DMS153 (cell line): Measurements from ENCODE around the gene CAP1.
"Not testable (repeated sequence)": the region's sequence is repeated elsewhere in the genome, so short reads cannot be mapped to it uniquely, and the experiment has no call there.

Source experiments
- DNase-seq: peaks from one replicate; lab custom pipeline; 2025; lab: John Stamatoyannopoulos, UW

CAP1 gene, protein sequence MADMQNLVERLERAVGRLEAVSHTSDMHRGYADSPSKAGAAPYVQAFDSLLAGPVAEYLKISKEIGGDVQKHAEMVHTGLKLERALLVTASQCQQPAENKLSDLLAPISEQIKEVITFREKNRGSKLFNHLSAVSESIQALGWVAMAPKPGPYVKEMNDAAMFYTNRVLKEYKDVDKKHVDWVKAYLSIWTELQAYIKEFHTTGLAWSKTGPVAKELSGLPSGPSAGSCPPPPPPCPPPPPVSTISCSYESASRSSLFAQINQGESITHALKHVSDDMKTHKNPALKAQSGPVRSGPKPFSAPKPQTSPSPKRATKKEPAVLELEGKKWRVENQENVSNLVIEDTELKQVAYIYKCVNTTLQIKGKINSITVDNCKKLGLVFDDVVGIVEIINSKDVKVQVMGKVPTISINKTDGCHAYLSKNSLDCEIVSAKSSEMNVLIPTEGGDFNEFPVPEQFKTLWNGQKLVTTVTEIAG

DNA sequence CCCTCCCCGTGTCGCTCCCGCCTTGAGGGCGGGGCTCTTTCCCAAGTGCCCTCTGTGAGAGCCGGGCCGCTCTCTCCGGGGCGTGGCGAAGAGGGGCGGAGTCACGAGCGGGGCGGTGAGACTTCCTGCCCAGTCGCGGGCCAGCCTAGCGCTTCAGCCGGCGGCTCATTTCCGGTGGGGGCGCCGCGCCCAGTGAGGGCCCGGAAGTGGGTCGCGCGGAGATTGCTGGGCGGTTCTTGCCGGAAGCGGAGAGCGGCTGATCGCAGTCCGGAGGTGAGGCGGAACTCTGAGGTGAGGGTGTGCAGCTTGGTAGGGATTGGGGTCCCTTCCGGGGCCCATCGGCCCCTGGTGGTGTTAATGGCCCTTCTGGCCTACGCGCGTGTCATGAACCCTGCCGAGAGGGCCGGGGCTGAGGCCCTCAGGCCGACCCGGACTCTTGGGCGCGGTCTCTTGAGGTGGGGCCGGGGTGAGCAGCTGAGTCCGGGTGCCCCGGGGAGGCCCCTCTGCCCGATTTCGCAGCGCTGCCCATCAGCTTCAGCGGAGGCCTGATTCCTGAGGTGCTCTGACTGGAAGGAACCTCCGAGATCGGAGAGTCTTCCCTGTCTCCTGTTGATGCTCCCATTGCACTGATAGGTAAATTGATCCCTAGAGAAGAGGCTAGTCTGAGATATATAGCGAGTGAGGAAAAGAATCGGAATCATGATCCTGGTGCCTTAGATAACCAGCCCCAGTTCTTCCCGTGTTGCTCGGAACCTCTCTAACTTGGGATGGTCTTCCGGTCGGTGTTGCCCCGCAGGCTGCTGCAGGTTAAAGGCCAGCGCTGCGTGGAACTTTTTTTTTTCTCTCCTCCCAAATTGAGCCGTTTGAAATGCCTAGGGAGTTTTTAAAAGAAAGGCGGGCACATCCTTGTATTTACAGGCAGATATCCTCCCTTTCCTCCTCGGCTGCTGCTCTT, at the start of gene CAP1:
Gene CAP1, plus strand, starts transcription at position 219 of the 955 bp plus-strand sequence. CDS start 18,618 bp downstream, outside the sequence.
- DNase-seq: peak; percentile 100

DNA sequence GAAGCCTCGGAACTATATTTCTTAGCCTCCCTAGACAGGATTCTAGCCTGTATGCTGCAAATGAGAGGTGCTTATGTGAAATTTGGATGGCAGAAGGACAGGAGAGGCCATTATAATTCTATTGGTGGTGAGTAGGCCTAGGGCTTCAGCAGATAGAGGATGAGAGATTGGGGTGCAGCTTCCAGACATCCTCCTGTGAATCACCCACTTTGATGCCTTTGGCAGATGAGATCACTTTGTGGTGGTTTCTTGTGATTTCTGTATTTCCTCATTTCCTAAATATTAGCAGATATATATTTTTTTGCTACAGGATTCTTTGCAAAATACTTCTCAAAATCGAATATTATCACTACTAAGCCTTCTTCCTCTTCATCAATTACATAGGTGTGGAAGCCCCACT, 48.3 kb upstream of the CAP1 start:
- no peak for DNase-seq

DNA sequence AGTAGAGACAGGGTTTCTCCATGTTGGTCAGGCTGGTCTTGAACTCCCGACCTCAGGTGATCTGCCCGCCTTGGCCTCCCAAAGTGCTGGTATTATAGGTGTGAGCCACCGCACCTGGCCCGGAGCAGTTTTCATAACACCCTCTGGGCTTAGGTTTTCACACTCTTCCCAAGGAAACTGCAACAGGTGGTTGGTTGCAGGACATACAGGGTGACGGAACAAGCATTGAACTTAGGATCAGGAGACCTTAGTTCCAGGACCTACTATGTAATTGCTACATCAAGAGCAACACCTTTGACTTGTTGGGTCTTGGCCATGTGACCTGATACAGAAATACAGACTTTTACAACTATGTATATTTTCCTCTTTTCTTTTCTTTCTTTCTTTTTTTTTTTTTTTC, 47.6 kb upstream of the CAP1 start:
- no peak for DNase-seq

DNA sequence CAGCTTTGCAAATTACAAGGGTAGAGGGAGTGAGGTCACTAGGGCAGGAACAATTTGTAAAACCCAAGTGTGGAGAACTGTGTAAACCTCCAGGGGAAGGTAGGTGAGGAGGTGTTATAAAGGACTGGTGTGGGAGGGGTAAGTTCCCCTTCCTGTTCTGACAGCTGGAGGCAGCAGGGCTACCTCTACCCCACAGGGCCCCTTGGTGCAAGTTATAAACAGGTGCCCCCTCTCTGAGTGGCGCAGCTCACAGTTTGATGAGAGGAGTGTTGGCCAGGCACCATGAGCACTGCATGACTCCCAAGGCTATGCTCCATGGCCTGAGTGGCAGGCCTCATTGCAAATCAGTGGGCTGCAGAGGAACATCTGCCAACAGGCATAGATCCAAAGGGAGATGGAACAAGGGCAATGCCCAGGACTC, 44.5 kb upstream of the CAP1 start:
- no peak for DNase-seq

DNA sequence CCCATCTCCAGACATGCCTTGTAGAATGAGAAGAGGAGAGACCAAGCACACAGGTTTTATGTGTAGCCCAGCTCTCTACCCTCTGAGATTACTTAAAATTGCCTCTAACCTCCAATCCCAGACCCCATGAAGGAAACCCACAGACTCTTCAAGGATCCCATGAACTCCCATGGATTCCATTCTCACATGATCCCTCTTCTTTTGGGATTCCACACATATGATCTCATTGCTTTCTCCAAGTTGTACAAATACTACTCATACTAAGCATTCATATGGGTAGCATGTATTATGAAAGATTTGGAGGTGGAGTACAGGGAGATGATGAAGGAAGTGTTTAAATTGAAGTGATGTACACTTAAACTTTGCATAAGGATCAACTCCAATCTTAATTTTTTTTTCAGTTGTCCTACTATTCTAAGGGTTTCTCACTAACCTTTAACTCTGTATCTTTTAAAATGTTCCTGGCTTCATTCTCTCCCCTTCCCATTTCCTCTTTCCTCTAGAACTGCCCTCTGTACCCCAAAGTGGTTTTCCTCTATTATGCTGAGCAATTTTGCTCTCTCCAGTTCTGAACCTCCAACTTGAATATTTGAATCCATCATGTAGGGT, 44.0 kb upstream of the CAP1 start:
- no peak for DNase-seq

DNA sequence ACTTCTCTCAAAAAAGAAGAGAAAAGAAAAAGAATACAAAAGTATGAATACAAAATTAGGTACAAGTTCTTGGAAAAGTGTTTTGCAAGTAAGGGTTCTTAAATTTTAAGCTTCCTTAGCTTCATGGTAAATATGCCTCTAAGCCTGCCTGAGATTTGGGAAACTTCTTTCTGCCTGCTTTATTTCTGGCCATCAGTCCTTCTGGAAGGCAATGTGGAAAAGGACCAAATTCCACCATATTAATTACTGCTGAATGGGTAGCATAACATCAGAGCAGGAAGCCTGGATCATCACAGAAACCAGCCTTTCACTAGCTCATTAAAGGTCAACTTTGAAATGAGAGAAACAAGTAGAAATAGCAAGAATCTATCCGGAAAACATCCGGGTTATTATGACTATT, 39.1 kb upstream of the CAP1 start:
- DNase-seq: no peak

DNA sequence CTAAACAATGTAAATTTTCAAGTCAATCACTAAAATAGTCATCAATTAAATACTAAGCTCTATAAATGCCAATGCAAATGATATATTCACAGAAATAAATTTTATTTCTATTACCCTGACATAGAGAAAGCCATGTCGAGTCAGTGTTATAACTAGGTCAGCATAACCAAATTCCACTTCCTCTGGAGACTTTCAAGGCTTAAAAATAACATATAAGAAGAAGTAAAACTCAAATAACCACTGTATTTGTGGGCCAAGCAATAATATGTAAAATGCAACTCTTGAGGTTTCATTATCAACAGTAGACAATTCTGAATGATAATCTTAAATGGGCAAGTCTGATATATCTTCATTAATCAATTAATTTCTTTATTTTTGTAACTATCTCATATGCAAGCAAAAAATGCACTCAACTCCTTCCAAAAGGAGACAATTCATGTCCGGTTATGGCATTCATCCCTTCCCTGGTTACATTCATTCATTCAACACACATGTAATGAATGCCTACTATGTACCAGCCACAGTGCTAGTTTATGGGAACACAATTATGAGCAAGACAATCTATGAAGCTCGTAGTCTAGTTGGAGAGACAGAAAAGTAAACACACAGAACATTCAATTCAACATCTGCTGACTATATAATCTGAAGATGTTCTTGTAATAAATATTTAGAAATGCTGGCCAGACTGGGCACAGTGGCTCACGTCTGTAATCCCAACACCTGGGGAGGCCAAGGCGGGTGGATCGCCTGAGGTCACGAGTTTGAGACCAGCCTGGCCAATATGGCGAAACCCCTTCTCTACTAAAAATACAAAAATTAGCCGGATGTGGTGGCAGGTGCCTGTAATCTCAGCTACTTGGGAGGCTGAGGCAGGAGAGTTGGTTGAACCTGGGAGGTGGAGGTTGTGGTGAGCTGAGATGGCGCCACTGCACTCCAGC, 37.1 kb upstream of the CAP1 start:
- DNase-seq: no peak

DNA sequence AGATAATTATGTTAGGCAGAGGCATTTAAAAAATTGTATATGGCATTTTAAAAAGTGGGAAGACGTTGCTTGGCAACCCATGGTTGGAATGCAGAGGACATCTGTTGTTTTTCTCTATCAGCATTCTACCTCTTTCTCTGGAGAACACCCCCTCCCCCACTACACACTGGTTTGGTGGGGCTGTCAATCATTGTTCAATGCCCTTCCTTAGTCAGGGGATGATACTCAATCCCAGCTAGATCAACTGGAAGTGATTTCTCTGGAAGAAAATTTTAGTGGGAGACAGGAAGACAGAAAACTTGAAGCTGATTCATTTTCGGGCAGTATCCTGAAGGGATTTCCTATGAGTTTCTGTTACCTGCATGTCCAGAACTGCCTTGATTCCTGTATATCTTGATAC, 35.7 kb upstream of the CAP1 start:
- no peak for DNase-seq

DNA sequence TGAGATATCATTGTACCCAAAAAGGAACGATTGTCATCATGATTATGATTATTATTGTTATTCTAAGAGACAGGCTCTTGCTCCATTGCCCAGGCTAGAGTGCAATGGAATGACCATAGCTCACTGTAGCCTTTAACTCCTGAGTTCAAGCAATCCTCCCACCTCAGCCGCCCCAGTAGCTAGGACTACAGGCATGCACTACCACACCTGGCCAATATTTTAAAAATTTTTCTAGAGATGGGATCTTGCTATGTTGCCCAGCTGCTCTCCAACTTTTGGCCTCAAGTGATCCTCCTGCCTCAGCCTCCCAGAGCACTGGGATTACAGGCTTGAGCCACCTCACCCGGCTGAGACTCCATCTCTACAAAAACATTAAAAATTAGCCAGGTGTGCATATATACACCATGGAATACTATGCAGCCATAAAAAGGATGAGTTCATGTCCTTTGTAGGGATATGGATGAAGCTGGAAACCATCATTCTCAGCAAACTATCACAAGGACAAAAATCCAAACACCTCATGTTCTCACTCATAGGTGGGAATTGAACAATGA, 33.0 kb upstream of the CAP1 start:
- not testable (repeated sequence) for DNase-seq

DNA sequence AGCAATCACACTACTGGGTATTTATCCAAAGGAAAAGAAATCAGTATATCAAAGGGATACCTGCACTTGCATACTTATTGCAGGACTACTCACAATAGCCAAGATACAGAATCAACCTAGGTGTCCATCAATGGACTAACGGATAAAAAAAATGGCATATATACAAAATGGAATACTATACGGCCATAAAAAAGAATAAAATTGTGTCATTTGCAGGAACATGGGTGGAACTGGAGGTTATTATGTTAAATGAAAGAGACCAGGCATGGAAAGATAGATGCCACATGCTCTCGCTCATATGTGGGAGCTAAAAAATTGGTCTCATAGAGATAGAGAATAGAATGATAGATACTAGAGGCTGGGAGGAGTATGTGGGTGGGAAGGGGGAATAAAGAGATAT, 29.3 kb upstream of the CAP1 start:
- no peak for DNase-seq

DNA sequence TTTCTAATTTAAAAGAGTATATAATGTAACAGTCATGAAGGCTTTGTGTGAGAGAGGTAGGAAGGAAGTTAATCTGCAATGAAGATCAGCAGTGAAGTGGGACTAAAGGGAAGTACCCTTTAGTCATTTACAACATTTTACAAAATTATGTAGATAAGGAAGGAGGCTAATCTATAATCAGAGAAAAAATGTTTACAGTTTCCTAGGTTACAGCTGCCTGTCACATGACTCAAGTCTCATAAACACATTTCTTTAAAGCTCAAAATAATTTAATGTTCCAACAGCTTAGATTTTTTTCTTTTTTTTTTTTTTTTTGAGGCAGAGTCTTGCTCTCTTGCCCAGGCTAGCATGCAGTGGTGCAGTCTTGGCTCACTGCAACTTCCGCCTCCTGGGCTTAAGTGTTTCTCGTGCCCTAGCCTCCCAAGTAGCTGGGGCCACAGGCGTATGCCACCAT, 26.2 kb upstream of the CAP1 start:
- no peak for DNase-seq

DNA sequence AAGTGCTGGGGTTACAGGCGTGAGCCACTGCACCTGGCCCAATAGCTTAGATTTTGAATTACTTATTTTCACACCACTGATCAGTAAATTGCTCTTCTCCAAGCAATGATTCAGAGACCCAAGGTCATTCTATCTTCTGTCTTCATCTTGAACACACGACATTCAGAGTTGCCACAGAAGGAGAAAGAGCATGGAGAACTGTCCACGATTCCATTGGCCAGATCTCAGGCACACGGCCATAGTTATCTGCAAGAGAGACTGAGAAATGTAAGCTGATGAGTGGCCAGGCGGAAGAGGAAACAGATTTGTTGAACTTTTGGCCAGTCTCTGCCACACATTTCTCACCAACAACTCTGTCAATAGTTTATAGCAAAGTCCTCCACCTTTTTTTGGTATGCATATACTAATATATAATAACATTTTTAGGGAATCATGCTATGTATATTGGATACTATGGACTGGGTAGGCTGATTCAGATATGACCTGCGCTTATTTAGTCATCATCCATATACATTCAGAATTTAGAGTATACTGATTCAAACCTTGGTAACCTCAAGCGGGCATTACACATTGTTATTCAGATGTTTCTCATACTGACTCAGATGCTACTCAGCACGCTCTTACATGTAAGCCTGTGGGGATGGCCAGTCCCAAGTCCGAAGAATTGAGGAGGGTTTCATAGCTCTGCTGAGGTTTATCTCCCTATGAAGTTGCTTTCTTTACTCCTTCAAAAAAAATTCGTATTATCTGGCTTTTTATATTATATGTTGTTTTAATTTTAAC, 25.5 kb upstream of the CAP1 start:
- no peak for DNase-seq

DNA sequence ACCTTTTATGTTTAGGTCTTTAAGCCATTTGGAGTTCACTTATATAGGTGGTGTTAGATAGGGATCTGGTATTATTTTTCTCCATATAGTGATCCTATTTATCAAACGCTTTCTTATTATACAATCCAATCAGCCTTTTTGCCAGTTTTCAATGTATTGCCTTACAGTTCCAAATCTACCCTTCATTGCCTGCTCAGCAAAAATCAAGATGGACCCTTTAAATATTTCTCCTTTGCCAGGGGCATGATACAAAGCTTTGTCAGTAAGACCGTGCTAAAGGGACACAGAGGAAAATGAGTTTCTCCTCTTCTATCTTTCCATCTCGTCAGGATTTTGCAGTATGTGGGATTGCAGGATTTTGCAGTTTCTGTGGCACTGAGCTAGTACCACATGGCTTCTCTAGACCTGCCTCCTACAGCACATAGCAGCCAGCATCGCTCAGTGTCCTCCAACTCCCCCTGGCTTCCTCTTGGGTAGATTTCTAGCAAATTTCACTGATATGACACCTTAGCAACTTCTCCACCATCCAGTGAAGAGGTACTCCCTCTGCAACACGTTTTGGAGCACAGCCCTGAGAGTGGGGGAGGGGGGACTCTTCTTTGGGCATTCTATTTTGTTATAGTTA, 22.5 kb upstream of the CAP1 start:
- DNase-seq: no peak

DNA sequence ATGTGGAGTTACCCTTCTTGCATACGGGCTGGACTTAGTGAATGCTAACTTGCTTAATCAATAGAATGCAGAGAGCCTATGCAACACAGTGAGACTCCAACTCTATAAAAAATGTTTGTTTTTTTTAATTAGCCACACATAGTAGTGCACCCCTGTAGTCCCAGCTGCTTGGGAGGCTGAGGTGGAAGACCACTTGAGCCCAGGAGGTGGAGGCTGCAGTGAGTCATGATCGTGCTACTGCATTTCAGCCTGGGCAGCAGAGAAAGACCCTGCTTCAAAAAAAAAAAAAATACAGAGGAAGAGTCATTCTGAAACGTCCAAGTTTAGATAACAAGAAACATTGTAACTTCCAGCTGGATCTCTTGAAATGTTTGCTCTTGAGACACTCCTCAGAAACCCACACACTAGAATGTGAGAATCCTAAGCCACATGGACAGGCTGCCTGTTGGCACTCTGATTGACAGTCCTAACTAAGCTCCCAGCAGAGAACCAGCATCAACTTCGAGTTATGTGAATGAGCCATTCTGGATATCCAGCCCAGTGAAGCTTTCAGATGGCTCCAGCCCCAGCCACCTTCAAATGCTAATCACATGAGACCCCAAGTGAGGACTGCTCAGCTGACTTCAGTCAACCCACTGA, 20.0 kb upstream of the CAP1 start:
- no peak for DNase-seq

DNA sequence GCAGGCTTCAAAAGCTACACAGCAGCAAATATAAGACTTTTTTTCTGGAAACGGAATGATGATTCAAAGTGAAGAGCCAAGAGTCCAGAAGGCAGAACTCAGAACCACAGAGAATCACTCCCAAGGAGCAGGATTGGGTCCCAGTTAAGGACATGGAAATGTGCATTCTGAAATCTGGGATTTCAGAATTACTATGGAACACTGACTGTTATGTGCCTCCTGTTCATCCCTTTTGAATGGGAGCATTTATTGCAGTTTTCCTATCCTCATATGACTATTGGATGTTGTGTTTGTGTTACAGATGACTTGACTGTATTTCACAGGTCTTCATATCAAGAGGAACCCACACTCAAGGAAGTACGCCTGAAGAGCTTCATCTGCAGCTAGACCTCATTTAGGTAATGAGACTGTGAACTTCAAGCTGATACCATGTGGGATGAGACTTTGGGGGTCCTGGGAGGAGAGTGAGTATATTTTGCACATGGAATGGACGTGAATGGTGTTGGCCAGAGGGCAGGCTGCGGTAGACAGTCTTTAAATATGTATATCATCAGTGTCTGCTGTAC, 17.1 kb upstream of the CAP1 start:
- no peak for DNase-seq

DNA sequence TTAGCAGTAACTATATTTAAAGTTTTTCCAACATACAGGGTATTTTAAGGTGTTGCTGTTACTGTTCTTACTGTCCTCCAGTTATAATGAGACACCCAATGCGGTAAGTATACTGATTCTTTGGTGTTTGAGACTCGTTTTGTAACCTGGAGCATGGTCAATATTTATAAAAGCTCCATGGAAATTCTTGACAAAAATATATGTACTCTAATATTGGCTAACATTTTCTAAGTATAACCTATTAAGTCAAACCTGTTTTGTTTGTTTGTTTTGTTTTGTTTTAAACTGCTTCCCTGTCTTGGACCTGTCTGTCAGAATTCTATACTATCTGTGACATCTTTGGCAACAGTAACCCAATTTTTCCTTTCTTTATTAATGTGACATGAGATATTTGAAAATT, 15.9 kb upstream of the CAP1 start:
- DNase-seq: no peak

DNA sequence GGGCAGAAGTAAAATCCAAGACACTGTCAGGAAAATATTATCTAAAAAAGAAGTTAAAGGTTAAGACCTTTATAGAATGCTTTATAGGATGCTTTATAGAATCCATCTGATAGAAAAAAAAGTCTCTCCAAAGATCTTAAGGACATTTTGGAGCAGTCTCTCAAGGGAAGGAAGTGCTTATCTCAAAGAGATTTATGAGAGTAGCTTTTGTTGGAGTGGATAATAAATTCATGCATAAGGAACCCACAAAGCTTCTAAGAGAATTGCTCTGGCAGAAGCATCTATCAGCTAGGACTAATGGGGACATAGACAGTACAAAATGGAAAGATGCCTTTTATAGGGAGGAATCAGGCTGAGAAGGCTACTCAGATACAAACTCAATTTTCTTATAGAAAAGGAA, 12.9 kb upstream of the CAP1 start:
- DNase-seq: no peak

DNA sequence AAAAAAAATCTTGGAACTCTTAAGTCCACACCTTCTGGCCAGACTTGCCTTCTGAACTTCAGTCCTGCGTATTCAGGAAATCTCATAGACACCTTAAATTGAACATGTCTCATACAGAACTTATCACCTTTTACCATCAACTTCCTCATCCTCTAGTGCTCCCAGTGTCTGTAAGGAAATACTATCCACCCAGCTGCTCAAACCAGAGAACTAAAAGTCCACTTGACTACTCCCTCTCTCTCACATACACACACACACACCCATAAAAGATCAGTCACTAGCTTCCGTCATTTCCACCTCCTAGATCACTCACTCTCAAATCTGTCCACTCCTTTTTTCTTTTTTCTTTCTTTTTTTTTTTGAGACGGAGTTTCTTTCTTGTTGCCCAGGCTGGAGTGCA, 10.9 kb upstream of the CAP1 start:
- peak; percentile 38 for DNase-seq
